Caco-2 (cell line): ENCODE data around the gene CD9. TPM values are rescaled to one million over a fixed set of nuclear protein-coding genes. Genes with fewer than 3 reads are reported as not detected.

ENCODE experiments used
- BruUV-seq: library from RNA; stranded (reverse); fragments of 400-500 nt; replicated peaks from 2 replicates; lab custom pipeline; 2021; lab: Mats Ljungman, UMichigan
- CTCF ChIA-PET: fragments of 300-600 bp; sonication (Branson Sonifier 250); formaldehyde crosslinking; loops from one replicate; lab custom pipeline; 2022; ENCODE audit warnings: antibody characterized with exemption; lab: Charles Lee
- POLR2A ChIA-PET: fragments of 300-600 bp; sonication (Branson Sonifier 250); formaldehyde crosslinking; loops from one replicate; lab custom pipeline; 2022; ENCODE audit warnings: antibody characterized with exemption; lab: Charles Lee
- DNase-seq, 2 experiments: peaks; one replicate each; pipeline versions ENCODE4 v3.0.0 to v3.0.0-alpha.2; 2020 to 2022
- H3K27me3 ChIP-seq: replicated peaks from 2 replicates; pipeline ENCODE4 v1.6.0; 2011; ENCODE audit warnings: low read length; ENCODE audit not compliant: control insufficient read depth, insufficient read depth
- H3K36me3 ChIP-seq: 2 replicates; pipeline ENCODE4 v1.5.1; 2011; ENCODE audit warnings: low read length; ENCODE audit not compliant: control insufficient read depth, insufficient read depth
- H3K4me1 ChIP-seq: fragments of 250-450 bp; sonication (Bioruptor Pico); 2 replicates; pipeline ENCODE4 v1.5.1; 2020; ENCODE audit warnings: mild to moderate bottlenecking
- H3K4me3 ChIP-seq: 2 replicates; pipeline ENCODE4 v1.5.1; 2011; ENCODE audit warnings: low read depth, mild to moderate bottlenecking, control low read depth, low read length
- H3K9me3 ChIP-seq: fragments of 250-450 bp; sonication (Bioruptor Pico); 2 replicates; pipeline ENCODE4 v1.5.1; 2020; ENCODE audit warnings: mild to moderate bottlenecking, moderate library complexity
- H3K27ac Mint-ChIP-seq: one replicate; pipeline ENCODE4 v1.8.0; 2022; ENCODE audit warnings: mixed read lengths; ENCODE audit not compliant: unreplicated experiment
- H3K27me3 Mint-ChIP-seq: one replicate; pipeline ENCODE4 v1.8.0; 2022; ENCODE audit warnings: mixed read lengths; ENCODE audit not compliant: insufficient read depth, unreplicated experiment
- H3K36me3 Mint-ChIP-seq: one replicate; pipeline ENCODE4 v1.8.0; 2022; ENCODE audit warnings: mild to moderate bottlenecking, mixed read lengths; ENCODE audit not compliant: insufficient read depth, unreplicated experiment
- H3K4me1 Mint-ChIP-seq: one replicate; pipeline ENCODE4 v1.8.0; 2022; ENCODE audit warnings: low read depth, mixed read lengths; ENCODE audit not compliant: unreplicated experiment
- H3K4me3 Mint-ChIP-seq: one replicate; pipeline ENCODE4 v1.8.0; 2022; ENCODE audit warnings: mild to moderate bottlenecking, moderate library complexity, mixed read lengths; ENCODE audit not compliant: unreplicated experiment
- H3K9me3 Mint-ChIP-seq: one replicate; pipeline ENCODE4 v1.8.0; 2022; ENCODE audit warnings: mixed read lengths; ENCODE audit not compliant: unreplicated experiment
- intact Hi-C: fragments of 100-400 bp; cut with micrococcal nuclease; formaldehyde crosslinking; loops from one replicate; pipeline ENCODE4 v1.10.0; 2022; ENCODE audit not compliant: unreplicated experiment
- total RNA-seq: library from RNA; stranded (reverse); gene quantifications from 2 replicates; pipeline ENCODE4 v1.2.3, GENCODE V29; 2022
- TF ChIP-seq, protein P1 (sequence below), 2 experiments: fragments of 200-600 bp in 1 of 2; IDR thresholded peaks; 1 replicate in 1 of 2; 2 replicates in 1 of 2; pipeline versions ENCODE4 v1.5.1 to v1.8.0; 2011 to 2022; ENCODE audit warnings: antibody characterized with exemption in 1 of 2, control low read depth in 1 of 2, inconsistent platforms in 1 of 2, low read depth in 1 of 2, low read length in 1 of 2, mild to moderate bottlenecking in 1 of 2, moderate library complexity in 1 of 2; ENCODE audit not compliant: insufficient read depth in 1 of 2, severe bottlenecking in 1 of 2, unreplicated experiment in 1 of 2

The CD9 gene
- total RNA-seq, 1 experiment from 2014 or later = 170 TPM

DNA sequence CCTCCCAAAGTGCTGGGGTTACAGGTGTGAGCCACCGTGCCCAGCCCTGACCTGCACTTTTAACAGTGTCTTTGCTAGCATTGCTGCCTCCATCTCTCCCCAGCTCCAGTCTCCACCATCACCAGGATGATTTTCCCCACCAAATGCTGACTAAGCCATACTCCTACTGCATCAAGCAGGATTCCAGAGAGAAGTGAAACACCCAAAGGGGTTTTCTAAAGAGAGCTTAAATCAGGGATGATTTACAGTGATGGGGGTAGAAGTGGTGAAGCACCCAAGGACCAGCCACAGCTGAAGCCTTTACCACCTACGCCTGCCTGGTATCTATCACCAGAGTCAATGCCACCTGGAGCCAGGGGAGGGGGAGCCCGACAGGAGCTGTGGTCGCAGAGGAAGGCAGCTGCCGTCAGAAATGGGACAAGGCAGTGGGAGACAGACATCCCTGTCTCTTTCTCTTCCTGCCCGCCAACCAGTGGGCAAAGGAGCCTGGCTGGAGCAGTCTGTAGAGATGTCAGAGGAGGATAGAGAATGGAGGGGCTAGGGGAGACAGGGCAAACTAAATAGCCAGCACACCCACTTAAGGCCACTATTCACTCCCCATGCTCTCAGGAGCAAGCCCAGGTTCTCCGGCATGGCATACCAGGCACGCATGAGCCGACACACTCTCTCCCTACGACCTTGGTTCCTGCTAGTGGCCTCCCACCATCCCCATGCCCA is 22.4 kb upstream of the CD9 start:
- BruUV-seq = no TSS peak
- peaks cover 31% of the 10 kb centered on the region for H3K4me1 ChIP-seq
- Mint-ChIP-seq H3K4me1 (peaks cover 8% of the 10 kb centered on the region), H3K27ac (no peak overlapping the region), H3K36me3 (no peaks in the 10 kb centered on the region), H3K4me3 (no peak overlapping the region), H3K27me3 (no peaks in the 10 kb centered on the region), H3K9me3 (no peaks in the 10 kb centered on the region)
- no peaks in the 10 kb centered on the region for H3K9me3 ChIP-seq
- no peaks in the 10 kb centered on the region for H3K36me3 ChIP-seq
- CTCF ChIA-PET = no interaction called here
- H3K27me3 ChIP-seq = no peaks in the 10 kb centered on the region
- intact Hi-C loops = no loop called here
- no peak overlapping the region for H3K4me3 ChIP-seq
- DNase-seq = no peak
- POLR2A ChIA-PET = no interaction called here
- TF ChIP-seq, protein P1, sequence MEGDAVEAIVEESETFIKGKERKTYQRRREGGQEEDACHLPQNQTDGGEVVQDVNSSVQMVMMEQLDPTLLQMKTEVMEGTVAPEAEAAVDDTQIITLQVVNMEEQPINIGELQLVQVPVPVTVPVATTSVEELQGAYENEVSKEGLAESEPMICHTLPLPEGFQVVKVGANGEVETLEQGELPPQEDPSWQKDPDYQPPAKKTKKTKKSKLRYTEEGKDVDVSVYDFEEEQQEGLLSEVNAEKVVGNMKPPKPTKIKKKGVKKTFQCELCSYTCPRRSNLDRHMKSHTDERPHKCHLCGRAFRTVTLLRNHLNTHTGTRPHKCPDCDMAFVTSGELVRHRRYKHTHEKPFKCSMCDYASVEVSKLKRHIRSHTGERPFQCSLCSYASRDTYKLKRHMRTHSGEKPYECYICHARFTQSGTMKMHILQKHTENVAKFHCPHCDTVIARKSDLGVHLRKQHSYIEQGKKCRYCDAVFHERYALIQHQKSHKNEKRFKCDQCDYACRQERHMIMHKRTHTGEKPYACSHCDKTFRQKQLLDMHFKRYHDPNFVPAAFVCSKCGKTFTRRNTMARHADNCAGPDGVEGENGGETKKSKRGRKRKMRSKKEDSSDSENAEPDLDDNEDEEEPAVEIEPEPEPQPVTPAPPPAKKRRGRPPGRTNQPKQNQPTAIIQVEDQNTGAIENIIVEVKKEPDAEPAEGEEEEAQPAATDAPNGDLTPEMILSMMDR (IDR thresholded peaks at IDR 0.05; ENCODE audit: insufficient read depth in 1 of 2, low read depth in 1 of 2, low read length in 1 of 2, severe bottlenecking in 1 of 2, unreplicated experiment in 1 of 2) = no peak

DNA sequence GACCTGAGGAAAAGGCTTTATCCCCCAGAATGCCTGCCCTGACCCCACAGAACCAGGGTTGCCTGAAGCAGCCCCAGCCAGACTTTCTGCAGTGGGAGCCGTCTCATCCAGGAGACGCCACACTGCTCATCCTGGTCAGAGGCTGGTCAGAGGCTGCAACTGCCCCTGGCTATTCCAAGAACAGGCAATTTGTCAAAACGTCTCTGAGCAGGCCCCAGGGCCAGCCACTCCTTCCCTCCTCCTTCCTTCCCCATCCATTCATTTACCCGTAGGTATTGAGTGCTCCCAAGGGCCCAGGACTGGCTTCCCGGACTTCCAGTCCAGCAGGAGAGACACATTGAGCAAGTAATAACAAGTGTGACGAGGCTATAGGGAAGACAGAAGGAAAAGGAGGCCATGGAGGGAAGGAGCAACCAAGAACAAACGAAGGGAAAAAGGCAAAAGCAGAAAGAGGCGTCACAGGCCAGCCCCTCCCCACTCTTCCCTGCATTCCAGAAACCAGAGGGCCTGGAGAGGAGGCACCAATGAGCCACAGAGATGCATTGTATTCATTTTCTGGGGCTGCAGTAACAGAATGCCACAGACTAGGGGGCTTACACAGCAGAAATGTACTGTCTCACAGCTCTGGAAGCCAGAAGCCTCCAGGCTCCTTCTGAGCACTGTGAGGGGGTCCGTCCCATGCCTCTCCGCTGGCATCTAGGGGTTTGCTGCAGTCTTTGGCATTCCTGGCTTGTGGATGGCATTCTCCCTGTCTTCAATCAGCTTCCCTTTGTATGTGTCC is 21.0 kb upstream of the CD9 start:
- ChIA-PET POLR2A (no interaction called here), CTCF (interaction anchor here (1.1 kb wide), 1 partner anchor 106 kb away, joined by 3 read pairs; no protein-coding TSS in a partner anchor)
- no TSS peak for BruUV-seq
- Mint-ChIP-seq H3K9me3 (no peaks in the 10 kb centered on the region), H3K27ac (no peak overlapping the region), H3K4me3 (no peak overlapping the region), H3K36me3 (no peaks in the 10 kb centered on the region), H3K27me3 (no peaks in the 10 kb centered on the region), H3K4me1 (peaks cover 8% of the 10 kb centered on the region)
- no peaks in the 10 kb centered on the region for H3K9me3 ChIP-seq
- peaks cover 40% of the 10 kb centered on the region for H3K4me1 ChIP-seq
- no peaks in the 10 kb centered on the region for H3K27me3 ChIP-seq
- TF ChIP-seq, protein P1 (IDR thresholded peaks at IDR 0.05; ENCODE audit: insufficient read depth in 1 of 2, low read depth in 1 of 2, low read length in 1 of 2, severe bottlenecking in 1 of 2, unreplicated experiment in 1 of 2) = peak; percentile 27 to 44
- intact Hi-C loops = no loop called here
- DNase-seq = peak in 1 of 2 experiments; percentile 50
- no peak overlapping the region for H3K4me3 ChIP-seq
- H3K36me3 ChIP-seq = no peaks in the 10 kb centered on the region

DNA sequence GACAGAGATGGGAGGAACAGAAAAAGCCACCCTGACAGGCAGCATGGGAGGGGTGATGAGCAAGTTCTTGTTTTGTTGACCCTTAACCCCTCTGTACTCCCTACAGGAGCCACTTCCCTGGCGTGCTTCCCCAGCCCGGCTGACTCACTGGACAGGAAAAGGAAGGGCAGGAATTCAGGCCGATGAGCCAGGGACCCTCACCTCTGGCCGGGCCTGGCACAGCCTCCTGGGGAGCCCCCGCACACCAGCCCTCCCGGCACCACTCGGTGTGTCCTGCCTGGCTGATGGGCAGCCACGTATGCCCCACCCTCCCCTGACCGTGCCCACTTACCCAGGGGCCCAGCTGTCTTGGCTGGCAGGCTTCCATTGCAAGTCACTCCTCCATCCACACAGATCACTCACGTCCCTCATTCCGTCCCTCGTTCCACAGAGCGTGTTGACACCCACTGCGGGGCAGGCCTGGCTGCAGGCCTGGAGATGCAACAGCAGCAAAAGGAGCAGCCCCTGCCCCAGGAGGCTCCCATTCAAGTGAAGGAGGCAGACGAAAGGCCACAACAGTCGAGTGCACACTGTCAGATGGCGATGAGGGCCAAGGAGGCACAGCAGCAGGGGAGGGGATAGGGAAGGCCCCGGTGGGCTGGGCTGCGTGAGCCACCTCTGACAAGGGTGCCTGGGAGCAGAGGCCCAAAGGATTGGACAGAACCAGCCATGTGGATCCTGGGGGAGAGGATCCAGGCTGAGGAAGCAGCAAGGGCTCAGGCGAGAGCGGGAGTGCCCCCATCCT is 19.7 kb upstream of the CD9 start:
- TF ChIP-seq, protein P1 (IDR thresholded peaks at IDR 0.05; ENCODE audit: insufficient read depth in 1 of 2, low read depth in 1 of 2, low read length in 1 of 2, severe bottlenecking in 1 of 2, unreplicated experiment in 1 of 2) = no peak
- Mint-ChIP-seq H3K4me3 (no peak overlapping the region), H3K4me1 (peaks cover 8% of the 10 kb centered on the region)

More for the DNA sequence above, 19.7 kb upstream of the CD9 start:
- H3K9me3 ChIP-seq = no peaks in the 10 kb centered on the region
- no peaks in the 10 kb centered on the region for H3K27me3 ChIP-seq
- Mint-ChIP-seq H3K27ac (no peak overlapping the region), H3K36me3 (no peaks in the 10 kb centered on the region), H3K9me3 (no peaks in the 10 kb centered on the region), H3K27me3 (no peaks in the 10 kb centered on the region)
- CTCF ChIA-PET = no interaction called here
- no peak for DNase-seq
- peaks cover 40% of the 10 kb centered on the region for H3K4me1 ChIP-seq
- POLR2A ChIA-PET = no interaction called here
- BruUV-seq = no TSS peak
- H3K36me3 ChIP-seq = no peaks in the 10 kb centered on the region
- intact Hi-C loops = loop anchor here (5.0 kb wide), 1 partner anchor 93 kb away; no protein-coding TSS in a partner anchor
- no peak overlapping the region for H3K4me3 ChIP-seq
